ENCODE measurements around the gene MICA.

DNA sequence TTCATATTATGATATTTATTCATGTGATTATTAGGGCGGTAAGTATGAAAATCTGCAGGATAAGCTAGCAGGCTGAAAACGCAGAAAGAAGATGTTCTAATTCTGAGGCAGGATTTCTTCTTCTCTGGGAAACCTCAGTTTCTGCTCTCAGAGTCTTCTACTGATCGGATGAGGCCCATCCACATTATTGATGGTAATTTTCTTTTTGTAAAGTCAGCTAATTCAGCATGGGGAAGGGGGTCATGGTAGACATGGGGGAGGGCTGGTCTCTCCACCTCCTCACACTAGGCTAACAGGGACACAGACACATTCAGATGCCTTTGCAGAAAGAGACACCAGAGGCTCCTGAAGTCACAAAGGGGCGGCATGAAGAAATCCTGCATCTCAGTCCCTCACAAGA lies 21.7 kb upstream of the MICA start:
- TF ChIP-seq POLR2AphosphoS5 (IDR thresholded peaks at IDR 0.05) (no peak), CTCF (IDR thresholded peaks at IDR 0.05 in 8 of 11, conservative IDR thresholded peaks at IDR 0.05 in 3 of 11) (no peak)
